ENCODE results near the gene HGS. TPM values are rescaled to one million over a fixed set of nuclear protein-coding genes. Genes with fewer than 3 reads are reported as not detected.
"Not testable (repeated sequence)": the region's sequence is repeated elsewhere in the genome, so short reads cannot be mapped to it uniquely, and the experiment has no call there.

HGS gene
- total RNA-seq, 1 experiment from 2014 or later = 160 TPM

GRCh38 chr17:81737947-81738800 lies 54.4 kb downstream of the HGS start:
- Mint-ChIP-seq H3K36me3 (ENCODE audit: insufficient read depth, unreplicated experiment) (no peaks in the 10 kb centered on the region), H3K4me3 (ENCODE audit: unreplicated experiment) (no peak overlapping the region), H3K9me3 (ENCODE audit: unreplicated experiment) (no peaks in the 10 kb centered on the region), H3K27ac (ENCODE audit: low read depth, unreplicated experiment) (no peak overlapping the region), H3K27me3 (ENCODE audit: insufficient read depth, unreplicated experiment) (no peaks in the 10 kb centered on the region), H3K4me1 (ENCODE audit: insufficient read depth, unreplicated experiment) (peaks cover 6% of the 10 kb centered on the region)
- intact Hi-C loops (cut with micrococcal nuclease) = no loop called here
- TF ChIP-seq CTCF (IDR thresholded peaks at IDR 0.05; ENCODE audit: unreplicated experiment) = no peak
- ChIA-PET POLR2A (interaction anchor here (0.8 kb wide), 1 partner anchor 123 kb away, joined by 3 read pairs; the partner anchor contains the start of gene P4HB), CTCF (interaction anchor here (0.6 to 0.7 kb wide), 2 partner anchors 87 to 220 kb away, joined by 3 to 4 read pairs; no protein-coding TSS in a partner anchor)
- no TSS peak for BruUV-seq (replicated peaks)
- DNase-seq (ENCODE audit: unreplicated experiment) = no peak

- CTCF ChIA-PET = interaction anchor here (0.6 to 0.7 kb wide), 2 partner anchors 87 to 219 kb away, joined by 3 to 4 read pairs; no protein-coding TSS in a partner anchor
- no TSS peak for BruUV-seq (replicated peaks)
- POLR2A ChIA-PET = interaction anchor here (0.7 to 0.8 kb wide), 2 partner anchors 122 to 191 kb away, joined by 3 read pairs; partner anchors contain the start of gene P4HB
- TF ChIP-seq CTCF (IDR thresholded peaks at IDR 0.05; ENCODE audit: unreplicated experiment) = no peak
- H3K4me1 Mint-ChIP-seq (ENCODE audit: insufficient read depth, unreplicated experiment) = peaks cover 6% of the 10 kb centered on the region
- intact Hi-C loops (cut with micrococcal nuclease) = no loop called here
- H3K27me3 Mint-ChIP-seq (ENCODE audit: insufficient read depth, unreplicated experiment) = no peaks in the 10 kb centered on the region
- DNase-seq (ENCODE audit: unreplicated experiment) = no peak
- no peaks in the 10 kb centered on the region for H3K36me3 Mint-ChIP-seq (ENCODE audit: insufficient read depth, unreplicated experiment)
- no peak overlapping the region for H3K27ac Mint-ChIP-seq (ENCODE audit: low read depth, unreplicated experiment)
- H3K9me3 Mint-ChIP-seq (ENCODE audit: unreplicated experiment) = no peaks in the 10 kb centered on the region
- H3K4me3 Mint-ChIP-seq (ENCODE audit: unreplicated experiment) = no peak overlapping the region
Measured at GRCh38 chr17:81738801-81739393, 55.1 kb downstream of the HGS start.

GRCh38 chr17:81739593-81739992 lies 55.8 kb downstream of the HGS start:
- H3K36me3 Mint-ChIP-seq (ENCODE audit: insufficient read depth, unreplicated experiment); H3K27me3 Mint-ChIP-seq (ENCODE audit: insufficient read depth, unreplicated experiment); intact Hi-C loops (cut with micrococcal nuclease); H3K27ac Mint-ChIP-seq (ENCODE audit: low read depth, unreplicated experiment); H3K9me3 Mint-ChIP-seq (ENCODE audit: unreplicated experiment); H3K4me3 Mint-ChIP-seq (ENCODE audit: unreplicated experiment); DNase-seq (ENCODE audit: unreplicated experiment); H3K4me1 Mint-ChIP-seq (ENCODE audit: insufficient read depth, unreplicated experiment); BruUV-seq (replicated peaks): not testable (repeated sequence)
- ChIA-PET CTCF (interaction anchor here (0.9 kb wide), 1 partner anchor 11 kb away, joined by 4 read pairs; no protein-coding TSS in a partner anchor), POLR2A (interaction anchor here (0.7 kb wide), 1 partner anchor 190 kb away, joined by 3 read pairs; no protein-coding TSS in a partner anchor)

GRCh38 chr17:81740395-81740961 lies 56.7 kb downstream of the HGS start:
- no peak overlapping the region for H3K27ac Mint-ChIP-seq (ENCODE audit: low read depth, unreplicated experiment)
- H3K9me3 Mint-ChIP-seq (ENCODE audit: unreplicated experiment) = no peaks in the 10 kb centered on the region
- no peaks in the 10 kb centered on the region for H3K36me3 Mint-ChIP-seq (ENCODE audit: insufficient read depth, unreplicated experiment)
- TF ChIP-seq CTCF (IDR thresholded peaks at IDR 0.05; ENCODE audit: unreplicated experiment) = no peak
- BruUV-seq (replicated peaks) = no TSS peak
- POLR2A ChIA-PET = no interaction called here
- no peak for DNase-seq (ENCODE audit: unreplicated experiment)
- no peak overlapping the region for H3K4me3 Mint-ChIP-seq (ENCODE audit: unreplicated experiment)
- intact Hi-C loops (cut with micrococcal nuclease) = no loop called here
- CTCF ChIA-PET = interaction anchor here (0.9 kb wide), 1 partner anchor 12 kb away, joined by 4 read pairs; no protein-coding TSS in a partner anchor
- no peaks in the 10 kb centered on the region for H3K27me3 Mint-ChIP-seq (ENCODE audit: insufficient read depth, unreplicated experiment)
- peaks cover 5% of the 10 kb centered on the region for H3K4me1 Mint-ChIP-seq (ENCODE audit: insufficient read depth, unreplicated experiment)

Measured in MCF 10A (cell line).